Measurements from ENCODE around the gene SRMS.

DNA sequence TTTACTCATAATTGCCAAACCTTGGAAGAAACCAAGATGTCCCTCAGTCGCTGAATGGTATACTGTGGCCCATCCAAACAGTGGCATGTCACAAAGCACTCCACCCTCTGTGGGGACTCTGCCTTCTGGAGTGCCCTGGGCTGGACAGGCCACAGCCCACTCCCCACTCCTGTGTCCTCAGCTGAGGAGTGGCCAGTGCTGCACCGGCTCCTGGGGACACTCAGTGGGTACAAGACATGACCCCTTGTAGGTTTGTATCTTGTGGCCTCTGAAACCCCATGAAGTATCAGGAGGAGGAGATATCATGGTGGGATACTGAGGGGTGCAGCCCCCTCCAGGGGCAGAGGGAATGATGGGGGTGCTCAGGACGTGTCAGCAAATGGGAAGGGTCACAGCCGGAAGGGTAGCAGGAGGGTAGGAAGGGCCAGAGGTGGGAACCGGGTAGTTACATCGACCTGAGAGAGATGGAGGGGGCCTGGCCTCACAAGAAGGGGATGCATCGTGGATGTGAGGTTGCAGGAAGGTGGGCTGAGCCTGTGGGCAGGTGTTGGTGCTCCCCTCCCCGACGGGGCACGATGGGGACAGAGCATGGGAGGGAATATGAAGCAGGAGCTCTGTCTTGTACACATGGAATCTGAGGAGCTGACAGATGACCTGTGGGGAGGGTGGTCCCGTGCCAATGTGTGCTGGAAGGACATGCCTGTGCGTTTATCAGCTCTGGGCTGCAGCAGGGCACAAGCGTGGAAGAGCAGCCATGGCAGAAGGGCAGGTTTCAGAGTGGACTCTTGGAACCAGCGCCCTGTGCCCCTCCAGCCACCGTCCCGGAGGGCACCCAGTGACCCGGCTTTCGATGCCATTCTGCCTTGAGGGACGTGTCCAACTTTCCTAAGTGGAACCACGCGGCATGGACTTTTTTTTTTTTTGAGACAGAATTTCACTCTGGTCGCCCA, 38.3 kb upstream of the SRMS start:
- TF ChIP-seq, protein P1, sequence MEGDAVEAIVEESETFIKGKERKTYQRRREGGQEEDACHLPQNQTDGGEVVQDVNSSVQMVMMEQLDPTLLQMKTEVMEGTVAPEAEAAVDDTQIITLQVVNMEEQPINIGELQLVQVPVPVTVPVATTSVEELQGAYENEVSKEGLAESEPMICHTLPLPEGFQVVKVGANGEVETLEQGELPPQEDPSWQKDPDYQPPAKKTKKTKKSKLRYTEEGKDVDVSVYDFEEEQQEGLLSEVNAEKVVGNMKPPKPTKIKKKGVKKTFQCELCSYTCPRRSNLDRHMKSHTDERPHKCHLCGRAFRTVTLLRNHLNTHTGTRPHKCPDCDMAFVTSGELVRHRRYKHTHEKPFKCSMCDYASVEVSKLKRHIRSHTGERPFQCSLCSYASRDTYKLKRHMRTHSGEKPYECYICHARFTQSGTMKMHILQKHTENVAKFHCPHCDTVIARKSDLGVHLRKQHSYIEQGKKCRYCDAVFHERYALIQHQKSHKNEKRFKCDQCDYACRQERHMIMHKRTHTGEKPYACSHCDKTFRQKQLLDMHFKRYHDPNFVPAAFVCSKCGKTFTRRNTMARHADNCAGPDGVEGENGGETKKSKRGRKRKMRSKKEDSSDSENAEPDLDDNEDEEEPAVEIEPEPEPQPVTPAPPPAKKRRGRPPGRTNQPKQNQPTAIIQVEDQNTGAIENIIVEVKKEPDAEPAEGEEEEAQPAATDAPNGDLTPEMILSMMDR (conservative IDR thresholded peaks at IDR 0.05; ENCODE audit: low read length) = no peak
- TF ChIP-seq EZH2phosphoT487 (IDR thresholded peaks at IDR 0.05; ENCODE audit: borderline replicate concordance) = no peak

All from Loucy (cell line).